ENCODE results near the gene GJE1.

The GJE1 gene

GRCh38 chr6:142183351-142183750 is 50.6 kb downstream of the GJE1 start:
- no peak overlapping the region for H3K4me3 ChIP-seq (ENCODE audit: low read depth, low read length)
- no peak for TF ChIP-seq CTCF (IDR thresholded peaks at IDR 0.05; ENCODE audit: low read depth, low read length)

GRCh38 chr6:142184307-142184706 is 51.6 kb downstream of the GJE1 start:
- H3K4me3 ChIP-seq (ENCODE audit: low read depth, low read length), result no peak overlapping the region
- TF ChIP-seq CTCF (IDR thresholded peaks at IDR 0.05; ENCODE audit: low read depth, low read length), result no peak

Measured in WI38 (cell line).